D341Med (cell line): ENCODE results near the gene ATXN8OS.
"Not testable (repeated sequence)": the region's sequence is repeated elsewhere in the genome, so short reads cannot be mapped to it uniquely, and the experiment has no call there.

Experiments
- DNase-seq: peaks from one replicate; pipeline ENCODE4 v3.0.0; 2012; ENCODE audit warnings: low spot score

ATXN8OS gene

GRCh38 chr13:70107498-70108281 is at the start of gene ATXN8OS:
TSS of gene ATXN8OS (plus strand) at chr13:70107826.
- DNase-seq, result peak; percentile 54

- no peak for DNase-seq
These were observed 27.6 kb upstream of the ATXN8OS start for GRCh38 chr13:70080012-70080411.

- no peak for DNase-seq
These were observed 20.4 kb upstream of the ATXN8OS start for GRCh38 chr13:70087247-70087646.

- no peak for DNase-seq
These were observed 18.7 kb upstream of the ATXN8OS start for GRCh38 chr13:70088926-70089325.

GRCh38 chr13:70090036-70090723 is 17.4 kb upstream of the ATXN8OS start:
- no peak for DNase-seq

GRCh38 chr13:70098669-70099068 is 9.0 kb upstream of the ATXN8OS start:
- no peak for DNase-seq

GRCh38 chr13:70104481-70104880 is 3.1 kb upstream of the ATXN8OS start:
- DNase-seq, result no peak

GRCh38 chr13:70107125-70107497 is 515 bp upstream of the ATXN8OS start:
- DNase-seq, result no peak

- DNase-seq, result no peak
These were observed 905 bp downstream of the ATXN8OS start, which contains the start of gene KLHL1 for GRCh38 chr13:70108356-70109105. TSS of gene KLHL1 (minus strand) at chr13:70108452. CDS start at chr13:70107699, 753 bp downstream.

- no peak for DNase-seq
These were observed 9.8 kb downstream of the ATXN8OS start for GRCh38 chr13:70117338-70117905.

GRCh38 chr13:70125693-70126092 is 18.1 kb downstream of the ATXN8OS start:
- DNase-seq, result no peak

- no peak for DNase-seq
These were observed 20.5 kb downstream of the ATXN8OS start for GRCh38 chr13:70128098-70128497.

- DNase-seq, result not testable (repeated sequence)
These were observed 35.0 kb downstream of the ATXN8OS start for GRCh38 chr13:70142658-70143057.

- DNase-seq, result no peak
These were observed 54.5 kb downstream of the ATXN8OS start for GRCh38 chr13:70162141-70162540.

GRCh38 chr13:70170689-70171088 is 63.1 kb downstream of the ATXN8OS start:
- DNase-seq, result no peak

- no peak for DNase-seq
These were observed 63.5 kb downstream of the ATXN8OS start for GRCh38 chr13:70171151-70171550.

- DNase-seq, result no peak
These were observed 65.4 kb downstream of the ATXN8OS start for GRCh38 chr13:70172946-70173597.

- DNase-seq, result no peak
These were observed 66.0 kb downstream of the ATXN8OS start for GRCh38 chr13:70173598-70173959.

GRCh38 chr13:70178346-70178745 is 70.7 kb downstream of the ATXN8OS start:
- no peak for DNase-seq
